Hepatocyte (in vitro differentiated cells): Measurements from ENCODE around the gene ADAMTS2. TPM values are rescaled to one million over a fixed set of nuclear protein-coding genes. Genes with fewer than 3 reads are reported as not detected.

ENCODE experiments used
- DNase-seq: peaks from one replicate; pipeline ENCODE4 v3.0.0-alpha.2; 2016; ENCODE audit warnings: low spot score
- H2AFZ ChIP-seq: fragments of 200-600 bp; sonication (generic); 2 replicates; pipeline ENCODE4 v1.6.0; 2016; ENCODE audit warnings: antibody characterized with exemption, mild to moderate bottlenecking
- H3K27ac ChIP-seq: fragments of 200-600 bp; sonication (generic); 2 replicates; pipeline ENCODE4 v1.5.1; 2016; ENCODE audit warnings: mild to moderate bottlenecking
- H3K27me3 ChIP-seq: fragments of 200-600 bp; sonication (generic); 2 replicates; pipeline ENCODE4 v1.6.1; 2016
- H3K36me3 ChIP-seq: fragments of 200-600 bp; sonication (generic); replicated peaks from 2 replicates; pipeline ENCODE4 v1.5.1; 2016; ENCODE audit warnings: low read depth; ENCODE audit not compliant: insufficient read depth
- H3K4me1 ChIP-seq: fragments of 200-600 bp; sonication (generic); 2 replicates; pipeline ENCODE4 v1.5.1; 2016; ENCODE audit warnings: mild to moderate bottlenecking, moderate library complexity; ENCODE audit not compliant: insufficient read depth
- H3K4me2 ChIP-seq: fragments of 200-600 bp; sonication (generic); 2 replicates; pipeline ENCODE4 v1.6.0; 2016
- H3K4me3 ChIP-seq: fragments of 200-600 bp; sonication (generic); 2 replicates; pipeline ENCODE4 v1.5.1; 2016; ENCODE audit warnings: mild to moderate bottlenecking
- H3K79me2 ChIP-seq: fragments of 200-600 bp; sonication (generic); 2 replicates; pipeline ENCODE4 v1.6.0; 2017; ENCODE audit warnings: mild to moderate bottlenecking
- H3K9me2 ChIP-seq: fragments of 200-600 bp; sonication (generic); replicated peaks from 2 replicates; pipeline ENCODE4 v1.6.0; 2017; ENCODE audit warnings: mild to moderate bottlenecking; ENCODE audit not compliant: insufficient read depth
- H3K9me3 ChIP-seq: fragments of 200-600 bp; sonication (generic); 2 replicates; pipeline ENCODE4 v1.5.1; 2016; ENCODE audit warnings: low read depth, mild to moderate bottlenecking
- H4K20me1 ChIP-seq: fragments of 200-600 bp; sonication (generic); 2 replicates; pipeline ENCODE4 v1.6.0; 2016; ENCODE audit warnings: mild to moderate bottlenecking; ENCODE audit not compliant: insufficient read depth, poor library complexity, severe bottlenecking
- EZH2 ChIP-seq: fragments of 200-600 bp; sonication (generic); IDR thresholded peaks from 2 replicates; pipeline ENCODE4 v1.6.1; 2016; ENCODE audit warnings: antibody characterized with exemption, mild to moderate bottlenecking, borderline replicate concordance
- EZH2phosphoT487 ChIP-seq: fragments of 200-600 bp; sonication (generic); IDR thresholded peaks from one replicate; pipeline ENCODE4 v1.6.1; 2018; ENCODE audit warnings: antibody characterized with exemption, mild to moderate bottlenecking, low read depth, moderate library complexity; ENCODE audit not compliant: unreplicated experiment, severe bottlenecking
- WGBS: methylation state at CpG from one replicate; pipeline ENCODE4 v1.1.6; 2016; ENCODE audit warnings: low lambda C conversion rate; ENCODE audit errors: missing lambda C conversion rate; 5-methylcytosine and 5-hydroxymethylcytosine counted together
- polyA plus RNA-seq: library from polyadenylated mRNA; unstranded; fragments of >200 nt; fragmentation: Nextera tagmentation; extraction: Ambion mirVana; gene quantifications from 2 replicates; pipeline ENCODE4 v1.2.1, GENCODE V29; 2016
- total RNA-seq: library from RNA; depleted of rRNA; stranded (reverse); fragments of >200 nt; gene quantifications from 2 replicates; pipeline ENCODE4 v1.2.3, GENCODE V29; 2014
- TF ChIP-seq, protein P1 (sequence below): fragments of 200-600 bp; sonication (generic); IDR thresholded peaks from 2 replicates; pipeline ENCODE4 v1.5.1; 2016; ENCODE audit warnings: antibody characterized with exemption, mild to moderate bottlenecking; ENCODE audit not compliant: poor library complexity

The ADAMTS2 gene
- total and polyA plus RNA-seq, 2 experiments from 2014 or later, result 55.4 to 78.8 TPM

GRCh38 chr5:179256328-179257175 lies 88.7 kb downstream of the ADAMTS2 start:
- Histone ChIP-seq H2AFZ (no peak overlapping the region), H3K27me3 (no peaks in the 10 kb centered on the region), H3K4me2 (no peak overlapping the region), H3K27ac (no peak overlapping the region), H3K36me3 (no peaks in the 10 kb centered on the region), H3K4me1 (peaks cover 4% of the 10 kb centered on the region), H4K20me1 (no peaks in the 10 kb centered on the region), H3K4me3 (no peak overlapping the region), H3K9me2 (no peaks in the 10 kb centered on the region), H3K9me3 (no peaks in the 10 kb centered on the region), H3K79me2 (no peaks in the 10 kb centered on the region)
- TF ChIP-seq EZH2, result no peak
- no peak for TF ChIP-seq EZH2phosphoT487
- TF ChIP-seq, protein P1, sequence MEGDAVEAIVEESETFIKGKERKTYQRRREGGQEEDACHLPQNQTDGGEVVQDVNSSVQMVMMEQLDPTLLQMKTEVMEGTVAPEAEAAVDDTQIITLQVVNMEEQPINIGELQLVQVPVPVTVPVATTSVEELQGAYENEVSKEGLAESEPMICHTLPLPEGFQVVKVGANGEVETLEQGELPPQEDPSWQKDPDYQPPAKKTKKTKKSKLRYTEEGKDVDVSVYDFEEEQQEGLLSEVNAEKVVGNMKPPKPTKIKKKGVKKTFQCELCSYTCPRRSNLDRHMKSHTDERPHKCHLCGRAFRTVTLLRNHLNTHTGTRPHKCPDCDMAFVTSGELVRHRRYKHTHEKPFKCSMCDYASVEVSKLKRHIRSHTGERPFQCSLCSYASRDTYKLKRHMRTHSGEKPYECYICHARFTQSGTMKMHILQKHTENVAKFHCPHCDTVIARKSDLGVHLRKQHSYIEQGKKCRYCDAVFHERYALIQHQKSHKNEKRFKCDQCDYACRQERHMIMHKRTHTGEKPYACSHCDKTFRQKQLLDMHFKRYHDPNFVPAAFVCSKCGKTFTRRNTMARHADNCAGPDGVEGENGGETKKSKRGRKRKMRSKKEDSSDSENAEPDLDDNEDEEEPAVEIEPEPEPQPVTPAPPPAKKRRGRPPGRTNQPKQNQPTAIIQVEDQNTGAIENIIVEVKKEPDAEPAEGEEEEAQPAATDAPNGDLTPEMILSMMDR, result no peak
- no peak for DNase-seq
- 87% methylated on average over 23 of the region's 23 CpGs for WGBS

DNA sequence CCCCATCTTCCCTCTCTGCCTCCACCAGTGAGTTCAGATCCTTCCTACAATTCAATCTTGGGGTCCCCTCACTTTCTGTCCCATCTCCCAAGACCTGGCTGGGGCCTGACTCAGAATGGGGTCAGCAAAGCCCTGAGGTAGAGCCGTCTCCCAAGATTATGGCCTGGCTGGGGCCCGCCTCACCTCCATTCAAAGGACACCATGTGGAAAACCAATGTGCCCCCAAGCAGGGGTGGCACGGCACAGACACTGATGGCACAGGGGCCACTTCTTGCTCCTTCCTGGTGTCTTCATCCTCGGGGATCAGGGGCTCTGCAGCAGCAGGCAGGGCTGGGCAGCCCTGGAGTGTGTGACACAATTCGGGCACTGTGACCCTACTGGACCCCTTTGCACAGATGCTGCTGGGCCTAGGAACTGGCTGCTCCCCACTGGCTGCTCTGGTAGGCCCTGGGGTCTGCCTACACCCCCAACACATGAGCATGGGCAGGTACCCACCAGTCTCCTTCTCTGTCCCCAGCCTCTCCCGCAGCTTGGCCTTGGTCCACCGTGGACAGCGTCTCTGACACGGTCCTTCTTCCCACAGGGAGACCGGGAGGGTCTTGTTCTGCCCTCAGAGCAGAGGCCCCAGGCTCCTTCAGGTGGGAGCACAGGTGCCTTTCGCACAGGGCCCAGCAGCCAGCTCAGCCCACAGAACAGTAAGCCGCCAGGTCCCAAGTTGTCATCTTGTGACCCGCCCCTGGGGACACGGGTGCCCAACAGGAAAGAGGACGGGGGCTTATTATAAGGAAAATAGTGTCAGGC lies 89.5 kb downstream of the ADAMTS2 start:
- H3K9me3 ChIP-seq, result no peaks in the 10 kb centered on the region
- no peaks in the 10 kb centered on the region for H3K27me3 ChIP-seq
- H3K36me3 ChIP-seq, result no peaks in the 10 kb centered on the region
- TF ChIP-seq EZH2phosphoT487, result no peak
- WGBS, result 94% methylated on average over 15 of the region's 15 CpGs
- H4K20me1 ChIP-seq, result no peaks in the 10 kb centered on the region
- H3K4me1 ChIP-seq, result peaks cover under 1% of the 10 kb centered on the region
- H2AFZ ChIP-seq, result no peak overlapping the region
- H3K9me2 ChIP-seq, result no peaks in the 10 kb centered on the region
- DNase-seq, result no peak
- H3K27ac ChIP-seq, result no peak overlapping the region
- no peak overlapping the region for H3K4me3 ChIP-seq
- no peak overlapping the region for H3K4me2 ChIP-seq
- no peaks in the 10 kb centered on the region for H3K79me2 ChIP-seq

- H2AFZ ChIP-seq, result no peak overlapping the region
- no peak overlapping the region for H3K4me2 ChIP-seq
- no peaks in the 10 kb centered on the region for H3K36me3 ChIP-seq
- 95% methylated on average over 5 of the region's 5 CpGs for WGBS
- TF ChIP-seq EZH2phosphoT487, result no peak
- TF ChIP-seq, protein P1, result no peak
- no peak for TF ChIP-seq EZH2
- H3K4me3 ChIP-seq, result no peak overlapping the region
- no peaks in the 10 kb centered on the region for H3K9me3 ChIP-seq
- no peaks in the 10 kb centered on the region for H4K20me1 ChIP-seq
- H3K4me1 ChIP-seq, result no peaks in the 10 kb centered on the region
- no peaks in the 10 kb centered on the region for H3K27me3 ChIP-seq
- DNase-seq, result no peak
- H3K9me2 ChIP-seq, result no peaks in the 10 kb centered on the region
- no peaks in the 10 kb centered on the region for H3K79me2 ChIP-seq
- H3K27ac ChIP-seq, result no peak overlapping the region
Measured at GRCh38 chr5:179254638-179255271, 90.5 kb downstream of the ADAMTS2 start.
